Esophagus squamous epithelium (tissue), 4 donors: ENCODE results near the gene PTTG1IP2.

Experiments used
- CTCF ChIP-seq, 6 experiments: fragments of 450-650 bp in 4 of 6; fragments of 200-600 bp in 2 of 6; sonication (generic) in 2 of 6; IDR thresholded peaks; one replicate each; pipeline ENCODE4 v1.5.1; 2016 to 2019; ENCODE audit warnings: antibody characterized with exemption in 6 of 6, mild to moderate bottlenecking in 4 of 6, moderate library complexity in 4 of 6
- POLR2A ChIP-seq, 4 donors: fragments of 450-650 bp; IDR thresholded peaks; one replicate each; pipeline ENCODE4 v1.6.1; 2017; ENCODE audit warnings: antibody characterized with exemption in 4 of 4, mild to moderate bottlenecking in 4 of 4, moderate library complexity in 3 of 4

GRCh38 chr7:90511776-90512175 lies 42.3 kb downstream of the PTTG1IP2 start:
- TF ChIP-seq POLR2A (IDR thresholded peaks at IDR 0.05): no peak
- TF ChIP-seq CTCF (IDR thresholded peaks at IDR 0.05): no peak
